GM12878 (cell line): ENCODE results near the gene MOV10L1. TPM values are rescaled to one million over a fixed set of nuclear protein-coding genes. Genes with fewer than 3 reads are reported as not detected.

ENCODE experiments used
- ATAC-seq: fragments of 200-7000 bp; cut with Tn5 transposase; 3 replicates; pipeline ENCODE4 v1.9.1; 2020; ENCODE audit warnings: mild to moderate bottlenecking, moderate library complexity
- BruUV-seq: library from RNA; stranded (reverse); fragments of 400-500 nt; replicated peaks from 2 replicates; lab custom pipeline; 2021; lab: Mats Ljungman, UMichigan
- CTCF ChIA-PET: fragments of 300-600 bp; sonication (Branson Sonifier 250); formaldehyde crosslinking; extraction: SDS; loops from one replicate; lab custom pipeline; 2021; ENCODE audit warnings: inconsistent platforms; lab: Yijun Ruan, JAX
- POLR2A ChIA-PET: fragments of 350-600 bp; formaldehyde crosslinking; extraction: SDS; loops from one replicate; lab custom pipeline; 2021; ENCODE audit warnings: inconsistent platforms; lab: Charles Lee
- RAD21 ChIA-PET: fragments of 300-600 bp; sonication (Branson Sonifier 250); formaldehyde crosslinking; loops from one replicate; lab custom pipeline; 2023; ENCODE audit warnings: antibody characterized with exemption; ENCODE audit not compliant: unreplicated experiment; lab: Charles Lee
- SMC1A ChIA-PET: fragments of 300-600 bp; sonication (Branson Sonifier 250); formaldehyde crosslinking; loops from one replicate; lab custom pipeline; 2023; ENCODE audit not compliant: unreplicated experiment, uncharacterized antibody; lab: Charles Lee
- DNase-seq: peaks from one replicate; pipeline ENCODE4 v3.0.0-alpha.2; 2011; ENCODE audit warnings: low read depth, low spot score
- FAIRE-seq: peaks from 3 replicates; lab custom pipeline; 2011; peaks lifted over from hg19 to GRCh38; lab: Jason Lieb, UNC
- H2AFZ ChIP-seq: 2 replicates; pipeline ENCODE4 v1.6.0; 2011; ENCODE audit warnings: low read depth, low read length, control low read depth; ENCODE audit not compliant: control insufficient read depth
- H3K27ac ChIP-seq: 2 replicates; pipeline ENCODE4 v1.5.1; 2011; ENCODE audit warnings: control low read depth; ENCODE audit not compliant: control insufficient read depth, insufficient read depth
- H3K27me3 ChIP-seq, 2 experiments: replicated peaks in 1 of 2; 2 replicates each; pipeline versions ENCODE4 v1.6.0 to v1.6.1; 2011; ENCODE audit warnings: low read length in 1 of 2; ENCODE audit not compliant: control insufficient read depth in 2 of 2, insufficient read depth in 2 of 2
- H3K36me3 ChIP-seq, 2 experiments: 2 replicates each; pipeline ENCODE4 v1.5.1; 2011; ENCODE audit warnings: low read length in 1 of 2; ENCODE audit not compliant: control insufficient read depth in 2 of 2, insufficient read depth in 2 of 2
- H3K4me1 ChIP-seq: 2 replicates; pipeline ENCODE4 v1.6.1; 2011; ENCODE audit warnings: mild to moderate bottlenecking, low read length, moderate library complexity, mixed read lengths; ENCODE audit not compliant: control insufficient read depth, insufficient read depth
- H3K4me2 ChIP-seq: 2 replicates; pipeline ENCODE4 v1.6.0; 2011; ENCODE audit warnings: control low read depth; ENCODE audit not compliant: control insufficient read depth, insufficient read depth
- H3K4me3 ChIP-seq: fragments of 200-600 bp; sonication (generic); 2 replicates; pipeline ENCODE4 v1.5.1; 2016
- H3K79me2 ChIP-seq: 2 replicates; pipeline ENCODE4 v1.6.0; 2011; ENCODE audit warnings: low read length; ENCODE audit not compliant: control insufficient read depth, insufficient read depth
- H3K9ac ChIP-seq: 2 replicates; pipeline ENCODE4 v1.8.0; 2011; ENCODE audit warnings: low read length, control low read depth, mixed read lengths; ENCODE audit not compliant: control insufficient read depth, insufficient read depth
- H3K9me3 ChIP-seq: replicated peaks from 3 replicates; pipeline ENCODE4 v1.5.1; 2011; ENCODE audit warnings: mild to moderate bottlenecking, low read length; ENCODE audit not compliant: control insufficient read depth, insufficient read depth
- H4K20me1 ChIP-seq: 2 replicates; pipeline ENCODE4 v1.6.0; 2011; ENCODE audit not compliant: control insufficient read depth, insufficient read depth
- BMI1 ChIP-seq: fragments of 450-650 bp; IDR thresholded peaks from 2 replicates; pipeline ENCODE4 v1.6.1; 2016; ENCODE audit warnings: mild to moderate bottlenecking, moderate library complexity, borderline replicate concordance
- CHD2 ChIP-seq: IDR thresholded peaks from 2 replicates; pipeline ENCODE4 v1.6.1; 2011; ENCODE audit warnings: low read depth, low read length, improper control_type of control experiment, borderline replicate concordance
- EP300 ChIP-seq, 2 experiments: fragments of 150-350 bp in 1 of 2; IDR thresholded peaks; 2 replicates each; pipeline ENCODE4 v1.6.1; 2011 to 2012; ENCODE audit warnings: low read depth in 2 of 2, low read length in 2 of 2, borderline replicate concordance in 1 of 2, improper control_type of control experiment in 1 of 2, inconsistent platforms in 1 of 2; ENCODE audit not compliant: control insufficient read depth in 1 of 2
- GATAD2B ChIP-seq: fragments of 450-650 bp; conservative IDR thresholded peaks from 2 replicates; pipeline ENCODE4 v1.6.1; 2017; ENCODE audit warnings: low read depth, mild to moderate bottlenecking, moderate library complexity
- MEF2B ChIP-seq: fragments of 450-650 bp; IDR thresholded peaks from 2 replicates; pipeline ENCODE4 v1.6.1; 2018; ENCODE audit warnings: mild to moderate bottlenecking, moderate library complexity; ENCODE audit not compliant: partially characterized antibody, poor library complexity, severe bottlenecking
- NFYA ChIP-seq: IDR thresholded peaks from 2 replicates; pipeline ENCODE4 v1.6.1; 2011; ENCODE audit warnings: low read depth, mild to moderate bottlenecking, low read length, improper control_type of control experiment, borderline replicate concordance
- NR2C1 ChIP-seq: fragments of 450-650 bp; IDR thresholded peaks from 2 replicates; pipeline ENCODE4 v1.6.1; 2017; ENCODE audit warnings: antibody characterized with exemption, mild to moderate bottlenecking, moderate library complexity
- PAX8 ChIP-seq: fragments of 450-650 bp; IDR thresholded peaks from 2 replicates; pipeline ENCODE4 v1.6.1; 2017; ENCODE audit warnings: mild to moderate bottlenecking, moderate library complexity
- POLR2A ChIP-seq: IDR thresholded peaks from 2 replicates; pipeline ENCODE4 v1.6.1; 2011; ENCODE audit warnings: low read depth, mild to moderate bottlenecking, low read length
- POLR2AphosphoS2 ChIP-seq: IDR thresholded peaks from 2 replicates; pipeline ENCODE4 v1.6.1; 2011; ENCODE audit warnings: low read depth, mild to moderate bottlenecking, low read length, improper control_type of control experiment, moderate library complexity
- POU2F2 ChIP-seq: IDR thresholded peaks from 3 replicates; pipeline ENCODE4 v1.6.1; 2011; ENCODE audit warnings: low read depth, mild to moderate bottlenecking, low read length, borderline replicate concordance
- RAD21 ChIP-seq: IDR thresholded peaks from 2 replicates; pipeline ENCODE4 v1.6.1; 2011; ENCODE audit warnings: mild to moderate bottlenecking, low read depth, low read length, moderate library complexity; ENCODE audit not compliant: insufficient read depth
- RCOR1 ChIP-seq: conservative IDR thresholded peaks from 2 replicates; pipeline ENCODE4 v1.6.1; 2012; ENCODE audit warnings: low read depth, low read length, improper control_type of control experiment
- RELB ChIP-seq: fragments of 450-650 bp; IDR thresholded peaks from 2 replicates; pipeline ENCODE4 v1.6.1; 2017; ENCODE audit warnings: low read depth, mild to moderate bottlenecking, moderate library complexity
- YY1 ChIP-seq: IDR thresholded peaks from 2 replicates; pipeline ENCODE4 v1.6.1; 2011; ENCODE audit warnings: low read depth, mild to moderate bottlenecking, low read length
- ZNF622 ChIP-seq: fragments of 450-650 bp; IDR thresholded peaks from 2 replicates; pipeline ENCODE4 v1.6.1; 2017; ENCODE audit warnings: mild to moderate bottlenecking, inconsistent platforms
- WGBS: methylation state at CpG from one replicate; pipeline ENCODE4 v1.1.6; 2016; ENCODE audit warnings: low lambda C conversion rate; ENCODE audit not compliant: insufficient replicate concordance, insufficient coverage; ENCODE audit errors: missing lambda C conversion rate; 5-methylcytosine and 5-hydroxymethylcytosine counted together
- in situ Hi-C: fragments of 300-500 bp; cut with MboI; formaldehyde crosslinking; loops from 9 replicates; pipeline ENCODE4 v1.14.3; 2018; ENCODE audit warnings: mixed read lengths
- intact Hi-C: fragments of 100-400 bp; cut with micrococcal nuclease; formaldehyde crosslinking; loops from one replicate; pipeline ENCODE4 v1.14.2; 2022; ENCODE audit not compliant: unreplicated experiment
- polyA plus RNA-seq, 11 experiments: library from polyadenylated mRNA; depleted of rRNA in 4 of 11; unstranded in 6 of 11; stranded (reverse) in 5 of 11; fragments of >200 nt; fragmentation: Nextera tagmentation in 4 of 11; fragmentation: Illumina TruSeq in 1 of 11; extraction: Ambion mirVana in 4 of 11; extraction: Trizol in 1 of 11; gene quantifications; 1 replicate in 1 of 11; 2 replicates in 10 of 11; pipeline versions ENCODE4 v1.2.1 to v1.2.3, GENCODE V29; 2011 to 2016; ENCODE audit warnings: inconsistent platforms in 2 of 11, missing spikeins in 2 of 11, low read depth in 1 of 11
- total RNA-seq, 4 experiments: library from RNA; depleted of rRNA in 3 of 4; stranded (reverse); fragments of >200 nt in 3 of 4; fragmentation: Illumina TruSeq in 1 of 4; extraction: Trizol in 1 of 4; gene quantifications; 2 replicates each; pipeline versions ENCODE4 v1.2.1 to v1.2.3, GENCODE V29; 2013 to 2021
- TF ChIP-seq, protein P1 (sequence below): fragments of 450-650 bp; IDR thresholded peaks from 2 replicates; pipeline ENCODE4 v1.6.1; 2014; ENCODE audit warnings: mild to moderate bottlenecking

MOV10L1 gene
- total and polyA plus RNA-seq, 10 of the 15 experiments (the other 5 are each of a cell fraction or from before 2014, with no cell fraction given): 0.22 TPM; not detected in 9

DNA sequence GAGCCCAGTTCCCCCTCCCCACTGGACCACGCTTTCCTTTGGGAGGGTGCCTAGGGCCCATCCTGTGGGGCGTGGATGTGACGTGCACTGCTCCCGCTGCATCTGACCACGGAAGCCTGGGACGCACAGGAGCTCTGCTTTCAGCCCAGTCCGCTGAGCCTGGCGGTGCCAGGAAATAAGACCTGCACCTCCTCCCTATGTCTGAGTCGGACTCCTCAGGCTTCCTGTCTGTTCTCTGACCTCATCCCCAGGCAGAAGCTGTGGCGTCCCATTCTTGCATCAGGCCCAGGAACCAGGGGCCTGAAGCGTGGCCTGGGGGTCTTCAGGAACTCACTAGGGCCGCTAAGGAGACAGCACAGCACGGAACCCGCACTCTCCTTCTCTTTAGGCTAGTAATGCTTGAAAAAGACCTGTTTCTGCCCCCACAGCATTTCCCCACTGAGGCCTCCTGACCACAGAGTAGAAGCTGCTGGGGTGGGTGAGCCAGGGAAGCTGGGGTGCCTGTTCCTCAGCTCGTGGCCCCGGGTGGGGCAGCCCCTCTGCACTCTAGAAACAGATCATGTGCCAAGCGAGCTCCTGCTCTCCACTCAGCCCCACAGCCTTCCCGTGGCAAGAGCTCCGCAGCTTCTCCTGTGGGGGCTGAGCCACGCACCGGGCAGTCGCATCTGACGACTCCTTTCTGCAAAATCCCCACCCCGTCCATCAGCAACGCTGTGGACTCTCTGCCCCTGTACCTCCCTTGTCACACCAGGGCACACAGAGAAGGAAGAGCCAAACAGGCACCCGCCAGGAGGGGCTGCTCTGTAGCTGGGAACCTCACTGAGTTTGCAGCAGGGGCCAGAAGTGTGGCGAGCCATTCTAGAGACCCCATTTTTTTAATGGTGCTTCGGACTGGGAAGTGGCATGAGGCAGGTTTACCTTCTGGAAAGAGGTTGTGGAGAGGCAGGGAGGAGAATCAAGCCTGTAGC, 22.6 kb downstream of the MOV10L1 start:
- H3K4me1 ChIP-seq: no peaks in the 10 kb centered on the region
- 12% methylated on average over 28 of the region's 28 CpGs for WGBS
- no peaks in the 10 kb centered on the region for H3K36me3 ChIP-seq
- BruUV-seq: no TSS peak
- no peak overlapping the region for H3K27ac ChIP-seq
- ATAC-seq (no peak), DNase-seq (no peak), FAIRE-seq (no peak)
- RAD21 ChIA-PET: no interaction called here
- TF ChIP-seq ZNF622 (no peak), BMI1 (no peak), PAX8 (no peak), EP300 (IDR thresholded peaks at IDR 0.05; ENCODE audit: borderline replicate concordance in 1 of 2, control insufficient read depth in 1 of 2, low read depth in 2 of 2, low read length in 2 of 2) (no peak), MEF2B (no peak), RELB (no peak), NR2C1 (no peak), GATAD2B (no peak), YY1 (no peak), POLR2AphosphoS2 (no peak), POU2F2 (no peak), RCOR1 (no peak), CHD2 (no peak), POLR2A (no peak), NFYA (no peak), RAD21 (no peak)
- TF ChIP-seq, protein P1, sequence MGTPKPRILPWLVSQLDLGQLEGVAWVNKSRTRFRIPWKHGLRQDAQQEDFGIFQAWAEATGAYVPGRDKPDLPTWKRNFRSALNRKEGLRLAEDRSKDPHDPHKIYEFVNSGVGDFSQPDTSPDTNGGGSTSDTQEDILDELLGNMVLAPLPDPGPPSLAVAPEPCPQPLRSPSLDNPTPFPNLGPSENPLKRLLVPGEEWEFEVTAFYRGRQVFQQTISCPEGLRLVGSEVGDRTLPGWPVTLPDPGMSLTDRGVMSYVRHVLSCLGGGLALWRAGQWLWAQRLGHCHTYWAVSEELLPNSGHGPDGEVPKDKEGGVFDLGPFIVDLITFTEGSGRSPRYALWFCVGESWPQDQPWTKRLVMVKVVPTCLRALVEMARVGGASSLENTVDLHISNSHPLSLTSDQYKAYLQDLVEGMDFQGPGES: no peak
- peaks cover 4 to 8% of the 10 kb centered on the region in 2 experiments; a peak in 3 of 4 replicates for H3K27me3 ChIP-seq
- no peaks in the 10 kb centered on the region for H4K20me1 ChIP-seq
- CTCF ChIA-PET: interaction anchor here (1.4 kb wide), 1 partner anchor 30 kb away, joined by 3 read pairs; no protein-coding TSS in a partner anchor
- in situ Hi-C loops (no loop called here), intact Hi-C loops (no loop called here)
- no peaks in the 10 kb centered on the region for H3K9me3 ChIP-seq
- no peak overlapping the region for H3K4me2 ChIP-seq
- H3K79me2 ChIP-seq: no peaks in the 10 kb centered on the region
- H2AFZ ChIP-seq: no peak overlapping the region
- SMC1A ChIA-PET: no interaction called here
- no peak overlapping the region for H3K4me3 ChIP-seq
- no peak overlapping the region for H3K9ac ChIP-seq
- POLR2A ChIA-PET: no interaction called here
